Fibroblast of skin of abdomen (primary cell): ENCODE results near the gene ANKRD17.

Experiments used
- DNase-seq: peaks from one replicate; pipeline ENCODE4 v3.0.0-alpha.2; 2013

The ANKRD17 gene

GRCh38 chr4:73051625-73052024, 207.0 kb downstream of the ANKRD17 start:
- no peak for DNase-seq

- no peak for DNase-seq
These were observed 212.7 kb downstream of the ANKRD17 start for GRCh38 chr4:73045879-73046278.

GRCh38 chr4:73037057-73037456, 221.5 kb downstream of the ANKRD17 start:
- no peak for DNase-seq

GRCh38 chr4:73036123-73036522, 222.5 kb downstream of the ANKRD17 start:
- no peak for DNase-seq

GRCh38 chr4:73034896-73035295, 223.7 kb downstream of the ANKRD17 start:
- no peak for DNase-seq

- no peak for DNase-seq
These were observed 230.0 kb downstream of the ANKRD17 start for GRCh38 chr4:73028621-73029020.
